SKM-1 (cell line): ENCODE results near the gene RFX7.

Experiments used
- DNase-seq: peaks from one replicate; lab custom pipeline; 2025; ENCODE audit not compliant: unreplicated experiment; lab: John Stamatoyannopoulos, UW

The RFX7 gene

DNA sequence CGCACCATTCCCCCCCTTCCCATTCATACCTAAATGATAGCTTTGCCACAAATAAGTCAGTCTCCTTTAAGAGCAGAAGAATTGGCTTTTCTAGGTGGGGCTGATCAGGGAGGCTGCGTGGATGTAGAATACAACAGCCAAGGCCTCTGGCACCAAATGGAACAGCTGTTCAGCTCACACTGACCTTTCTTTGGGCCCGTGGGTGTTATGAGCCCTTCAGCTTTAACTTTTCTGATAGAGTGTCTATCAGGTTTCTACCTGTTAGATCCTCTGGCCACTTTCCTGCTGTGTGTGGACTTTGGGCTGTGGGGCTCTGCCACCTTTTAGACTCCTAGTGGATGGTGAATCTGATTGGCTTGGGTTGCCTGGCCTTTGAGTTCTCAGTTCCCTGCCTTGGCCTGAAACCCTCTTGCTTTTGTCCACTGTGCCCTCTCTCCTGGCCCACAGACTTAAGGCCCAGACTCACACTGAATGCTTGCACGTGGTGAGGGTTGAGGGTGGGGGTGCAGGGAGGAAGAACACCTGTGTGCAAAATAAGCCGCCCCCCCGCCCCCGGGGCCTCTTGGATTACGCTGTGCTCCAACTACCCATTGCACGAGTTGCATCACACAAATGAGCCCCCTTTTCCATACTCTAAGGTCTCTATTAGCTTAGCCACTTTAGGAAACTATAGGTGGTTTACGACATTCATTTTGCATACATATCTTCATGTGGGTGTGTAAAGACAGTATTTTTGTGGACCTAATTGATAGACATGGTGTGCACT is 1.3 kb upstream of the RFX7 start:
- DNase-seq = no peak

DNA sequence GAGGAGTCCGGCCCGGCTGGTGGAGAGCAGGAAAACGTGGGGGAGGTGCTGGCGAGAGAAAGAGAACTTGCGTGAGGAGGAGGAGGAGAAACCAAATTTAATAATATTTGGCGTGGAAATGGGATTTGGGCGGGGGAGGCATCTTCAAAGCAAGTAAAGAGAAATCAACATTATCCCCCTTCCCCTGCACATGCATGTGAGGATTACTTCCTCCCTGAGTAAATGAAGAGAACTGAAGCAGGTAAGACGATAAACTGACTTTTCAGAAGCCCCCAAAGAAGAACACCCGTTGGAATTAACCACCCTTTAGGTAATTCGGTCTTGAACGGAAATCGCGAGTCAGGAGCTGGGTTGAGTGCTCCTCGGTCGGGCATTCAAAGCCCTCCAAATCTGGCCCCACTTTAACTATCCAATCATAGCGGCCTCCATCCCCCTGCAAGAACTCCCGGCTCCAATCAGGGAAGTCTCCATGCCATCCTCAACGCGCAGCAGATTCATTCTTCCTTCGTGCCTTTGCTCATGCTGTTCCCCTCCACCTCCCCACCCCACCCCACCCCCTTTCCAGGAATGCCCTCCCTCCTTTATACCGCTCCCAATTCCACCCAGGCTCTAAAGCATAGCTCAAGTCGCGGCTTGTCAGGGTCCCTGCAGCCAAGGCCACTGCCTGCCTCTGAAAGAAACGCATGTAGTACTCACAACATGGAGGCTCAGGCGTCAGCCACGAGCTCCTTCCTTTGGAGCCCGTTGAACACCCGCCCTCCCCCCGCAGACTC is 545 bp upstream of the RFX7 start:
- DNase-seq = no peak

DNA sequence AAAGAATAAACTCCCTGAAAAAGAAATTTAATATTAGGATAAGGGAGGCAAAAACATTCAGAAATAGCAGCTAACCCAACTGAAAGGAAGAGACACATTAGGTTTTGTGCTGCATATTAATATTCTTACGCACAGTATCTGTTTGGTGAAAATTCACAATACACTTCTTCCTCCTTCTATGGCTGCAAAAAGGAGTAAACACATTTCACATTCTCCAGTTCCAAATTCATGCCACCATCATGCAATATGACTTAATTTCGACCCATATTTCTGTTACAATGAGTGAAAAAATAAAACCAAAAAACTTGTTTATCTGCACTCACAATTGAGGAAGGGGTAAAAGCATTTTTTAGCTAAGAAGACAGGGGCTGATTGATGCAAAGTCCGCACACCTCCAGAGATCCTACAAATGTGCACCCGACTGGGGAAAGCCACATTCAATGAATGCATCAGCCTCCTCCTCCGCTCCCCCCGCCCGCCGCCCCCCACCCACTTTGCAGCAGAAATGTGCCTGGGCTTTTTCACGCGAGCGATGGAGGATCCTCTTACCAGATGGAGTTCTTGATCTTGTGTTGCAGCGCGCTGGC is 1.0 kb downstream of the RFX7 start:
- no peak for DNase-seq

DNA sequence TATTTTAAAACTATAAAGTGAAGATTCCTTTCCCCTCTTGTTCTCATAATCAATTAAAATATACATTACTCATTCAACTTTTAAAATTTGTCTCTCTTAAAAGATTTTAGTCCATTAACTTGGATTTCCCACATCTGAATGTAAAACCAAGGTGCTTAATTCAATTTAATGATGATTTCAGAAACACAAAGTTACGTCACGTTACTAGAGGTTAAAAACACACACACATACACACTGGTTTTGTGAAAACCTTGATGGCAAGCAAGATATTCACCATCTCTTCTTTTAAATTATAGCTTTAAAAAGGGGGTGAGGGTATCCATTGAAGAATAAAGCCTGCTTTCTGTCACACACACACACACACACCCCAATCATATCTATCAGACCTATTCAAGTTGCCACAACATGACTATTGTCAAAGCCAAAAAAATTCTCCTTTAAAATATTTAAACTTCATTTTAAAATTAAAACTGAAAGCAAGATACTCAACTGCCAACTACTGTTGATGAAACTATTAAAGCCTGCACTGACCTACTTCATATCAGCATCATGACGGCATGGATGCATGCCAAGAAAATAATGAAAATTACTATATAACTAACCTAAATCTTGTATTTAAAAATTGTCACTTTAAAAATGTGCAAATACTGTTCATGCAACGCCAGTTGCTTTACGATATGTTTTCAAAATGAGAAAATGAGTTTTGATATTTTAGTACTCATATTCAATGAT is 2.1 kb downstream of the RFX7 start:
- no peak for DNase-seq

DNA sequence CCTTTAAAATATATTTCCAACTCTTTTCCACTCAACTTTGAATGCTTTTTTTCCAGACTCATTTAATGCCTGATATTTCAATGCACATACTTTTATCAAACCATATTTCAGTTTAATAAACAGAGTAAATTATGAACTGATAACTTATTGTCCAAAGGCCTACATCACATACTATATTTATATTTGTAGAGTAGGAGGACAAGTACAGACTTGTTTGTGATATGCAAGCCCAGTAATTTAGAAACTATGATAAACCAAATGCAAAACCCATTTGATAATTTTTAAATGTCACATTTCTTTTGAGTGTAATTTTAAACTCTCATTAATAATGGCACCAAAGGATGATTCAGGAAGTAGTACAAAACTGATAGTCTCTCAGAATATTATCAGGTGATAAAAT is 3.3 kb downstream of the RFX7 start:
- DNase-seq = no peak

DNA sequence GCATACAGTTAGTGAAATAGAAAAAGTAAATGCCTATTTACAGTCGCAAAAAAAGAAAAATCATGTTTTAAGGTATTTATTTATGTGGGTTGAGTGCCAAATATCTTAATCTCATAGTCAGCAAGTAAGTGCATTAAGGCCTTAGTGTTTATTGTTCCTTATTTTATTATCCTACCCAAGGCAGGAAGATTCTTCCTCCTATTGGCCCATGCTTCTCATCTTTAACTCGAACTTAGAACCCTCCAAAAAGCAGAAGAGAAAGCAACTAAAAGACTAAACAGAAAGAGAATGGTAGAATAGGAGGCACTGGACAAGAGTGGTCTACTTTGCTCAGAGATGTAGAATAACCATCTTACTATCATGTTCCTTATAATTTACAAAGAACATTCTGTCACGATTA is 7.5 kb downstream of the RFX7 start:
- no peak for DNase-seq

DNA sequence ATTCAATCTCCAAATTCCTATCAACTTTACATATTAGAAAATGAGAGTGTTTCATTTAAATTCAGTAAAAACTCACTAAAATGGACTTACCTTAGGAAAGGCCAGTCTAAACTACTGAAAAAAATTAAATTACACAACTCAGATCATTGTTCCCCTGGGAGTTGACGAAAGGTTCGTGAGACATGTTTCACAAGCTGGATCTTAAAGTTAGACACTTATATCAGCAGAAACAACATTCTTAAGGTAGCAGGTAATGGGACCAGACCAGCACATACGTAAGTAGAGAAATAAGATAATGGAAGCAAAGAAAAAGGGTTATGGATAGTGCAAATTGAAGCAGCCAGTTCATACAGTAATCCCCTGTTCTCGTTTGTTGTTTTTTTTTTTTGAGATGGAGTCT is 8.9 kb downstream of the RFX7 start:
- no peak for DNase-seq

DNA sequence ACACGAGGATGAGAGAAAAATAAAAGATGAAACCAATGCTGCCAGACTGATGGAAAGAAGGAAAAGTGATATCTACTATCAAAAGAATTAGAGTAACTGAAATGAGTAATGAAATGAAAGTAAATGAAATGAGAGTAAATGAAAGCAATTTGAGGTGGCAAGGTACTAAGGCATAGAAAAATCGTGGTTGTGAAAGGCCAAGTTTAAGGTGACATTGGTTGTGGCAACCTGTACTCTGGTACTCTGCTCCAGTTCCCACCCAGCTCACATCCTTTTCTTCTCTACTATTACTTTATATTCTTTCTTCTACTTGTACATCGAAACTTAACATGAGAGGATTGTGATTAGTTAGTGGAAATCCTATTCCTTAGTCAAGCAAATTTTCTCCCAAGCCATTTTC is 10.1 kb downstream of the RFX7 start:
- no peak for DNase-seq

DNA sequence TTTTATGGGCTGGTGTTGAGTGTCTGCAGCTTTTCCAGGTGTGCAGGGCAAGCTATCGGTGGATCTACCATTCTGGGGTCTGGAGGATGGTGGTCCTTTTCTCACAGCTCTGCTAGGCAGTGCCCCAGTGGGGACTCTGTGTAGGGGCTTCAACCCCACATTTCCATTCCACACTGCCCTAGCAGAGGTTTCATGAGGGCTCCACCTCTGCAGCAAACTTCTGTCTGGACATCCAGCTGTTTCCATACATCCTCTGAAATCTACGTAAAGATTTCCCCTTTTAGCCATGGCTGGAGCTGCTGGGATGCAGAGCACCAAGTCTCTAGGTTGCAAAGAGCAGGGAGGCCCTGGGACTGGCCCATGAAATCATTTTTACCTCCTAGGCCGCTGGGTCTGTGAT is 11.6 kb downstream of the RFX7 start:
- DNase-seq = no peak

DNA sequence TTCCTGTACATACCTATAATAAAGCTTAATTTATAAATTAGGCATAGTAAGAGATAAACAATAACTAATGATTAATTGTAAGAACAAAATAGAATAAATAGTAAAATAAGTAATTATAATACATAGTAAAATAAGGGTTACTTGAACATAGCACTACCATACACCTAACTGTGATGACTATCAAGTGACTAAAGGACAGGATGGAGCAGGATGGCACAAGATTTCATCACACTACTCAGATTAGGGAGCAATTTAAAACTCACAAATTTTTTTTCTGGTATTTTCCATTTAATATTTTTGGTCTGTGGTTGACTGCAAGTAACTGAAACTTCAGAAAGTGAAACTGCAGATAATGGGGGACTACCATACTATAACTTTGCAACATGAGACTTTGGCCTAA is 14.8 kb downstream of the RFX7 start:
- DNase-seq = no peak

DNA sequence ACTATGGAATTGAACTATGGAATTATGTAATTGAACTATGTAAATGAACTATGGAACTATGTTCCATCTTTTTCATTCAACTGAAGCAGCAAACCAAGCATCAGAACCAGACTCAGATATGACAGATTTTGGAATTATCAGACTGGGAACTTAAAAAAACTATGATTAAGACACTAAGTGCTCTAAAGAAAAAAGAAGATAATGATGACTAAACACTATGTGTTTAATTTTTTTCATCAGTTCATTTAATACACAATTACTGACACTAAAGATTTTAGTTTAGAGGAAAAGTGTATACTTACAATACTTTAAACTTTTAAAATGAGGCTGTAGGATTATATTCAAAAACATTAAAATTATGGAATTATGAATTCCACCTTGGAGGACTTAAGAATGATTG is 15.3 kb downstream of the RFX7 start:
- no peak for DNase-seq

DNA sequence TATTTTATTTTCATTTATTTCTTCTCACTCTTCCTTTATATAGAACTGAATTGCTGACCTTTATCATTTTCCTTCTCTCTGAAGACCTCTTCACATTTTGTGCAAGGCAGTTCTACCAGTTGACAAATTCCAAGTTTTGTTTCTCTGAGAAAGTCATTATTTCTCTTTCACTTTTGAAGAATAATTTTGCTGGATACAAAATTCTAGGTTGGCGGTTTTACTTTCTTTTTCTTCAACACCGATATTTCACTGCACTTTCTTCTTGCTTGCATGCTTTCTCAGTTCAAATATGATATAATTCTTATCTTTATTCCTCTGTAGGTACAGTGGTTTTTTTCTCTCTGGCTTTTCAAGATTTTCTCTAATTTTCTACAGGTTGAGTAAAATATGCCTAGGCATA is 15.9 kb downstream of the RFX7 start:
- no peak for DNase-seq

DNA sequence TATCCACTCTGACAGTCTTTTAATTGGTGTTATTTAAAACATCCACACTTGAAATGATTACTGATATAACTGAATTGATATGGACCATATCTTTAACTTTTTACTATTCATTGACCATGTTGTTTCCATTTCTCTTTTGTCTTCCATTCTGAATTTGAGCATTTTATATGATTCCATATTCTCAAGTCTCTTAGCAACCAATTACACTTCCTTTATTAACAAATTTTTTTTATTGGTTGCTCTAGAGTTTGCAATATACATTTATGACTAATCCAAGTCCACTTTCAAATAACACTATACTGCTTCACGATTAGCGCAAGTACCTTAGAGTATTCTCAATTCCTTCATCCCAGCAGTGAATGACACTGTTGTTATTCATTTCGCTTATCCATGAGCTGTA is 16.4 kb downstream of the RFX7 start:
- DNase-seq = no peak

DNA sequence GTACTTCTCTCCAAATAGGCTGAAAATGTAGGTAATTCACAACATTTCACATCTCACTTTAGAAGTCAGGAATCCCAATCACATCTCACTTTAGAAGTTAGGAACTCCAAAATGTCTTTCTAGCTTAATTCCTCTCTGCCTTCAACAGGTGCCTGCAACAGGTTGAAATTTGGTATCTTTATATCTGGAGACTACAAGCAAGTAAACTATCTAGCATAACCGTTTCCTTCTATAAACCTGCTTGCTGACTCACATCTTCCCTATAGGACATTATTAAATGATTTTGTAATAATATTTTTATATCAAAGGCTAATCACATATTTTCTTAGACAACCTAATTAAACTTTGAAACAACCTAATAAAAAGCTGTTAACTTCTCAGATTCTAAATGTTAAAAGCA is 18.2 kb downstream of the RFX7 start:
- DNase-seq = no peak

DNA sequence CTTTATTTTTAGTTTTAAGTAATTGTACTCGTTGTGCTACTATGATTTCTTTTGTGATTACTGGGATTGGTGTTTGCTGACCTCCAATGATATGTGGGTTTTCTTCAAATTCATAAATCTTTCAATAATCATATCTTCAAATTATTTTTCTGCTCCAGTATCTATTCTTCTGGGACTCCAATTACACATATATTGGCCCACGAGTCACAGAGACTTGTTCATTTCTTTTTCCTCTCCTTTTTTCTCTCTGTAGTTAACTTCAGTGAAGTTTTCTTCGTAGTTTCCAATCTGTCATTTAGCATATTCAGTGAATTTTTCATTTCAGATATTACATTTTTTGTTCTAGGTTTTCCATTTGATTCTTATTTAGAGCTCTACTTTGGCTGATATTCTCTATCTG is 21.4 kb downstream of the RFX7 start:
- DNase-seq = no peak

DNA sequence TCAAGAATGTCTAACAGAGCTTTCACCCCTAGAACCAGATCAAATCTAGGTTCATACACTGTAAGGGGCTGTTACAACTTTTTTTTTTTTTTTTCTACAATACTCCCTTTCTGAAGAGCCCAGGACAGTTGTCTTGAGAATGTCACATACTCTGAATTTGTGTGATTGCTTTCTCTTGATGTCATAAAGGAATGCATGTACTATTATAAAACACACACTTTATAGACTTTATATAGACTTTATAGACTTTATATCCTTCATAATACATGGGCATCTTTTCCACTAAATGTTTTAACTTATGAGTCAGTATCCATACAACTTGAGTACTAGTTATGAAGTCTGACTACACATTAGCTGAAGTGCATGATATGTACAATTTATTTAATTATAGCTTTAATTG is 26.3 kb downstream of the RFX7 start:
- no peak for DNase-seq

DNA sequence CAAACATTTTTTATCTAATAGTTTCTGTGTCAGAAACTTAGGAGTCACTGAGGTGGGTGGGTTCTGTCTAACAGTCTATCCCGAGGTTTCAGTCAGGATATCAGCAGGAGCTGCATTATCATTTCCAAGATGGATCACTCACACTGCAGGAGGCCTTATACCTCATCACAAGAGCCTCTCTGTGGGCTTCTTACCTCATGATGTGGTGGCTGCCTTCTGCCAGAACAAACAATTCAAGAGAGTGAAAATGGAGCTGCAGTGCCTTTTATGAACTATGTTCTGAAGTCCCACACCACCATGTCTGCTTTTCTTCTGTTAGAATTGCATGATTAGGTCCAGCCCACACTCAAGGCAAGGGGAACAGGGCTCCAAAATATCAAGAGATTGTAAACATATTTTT is 27.9 kb downstream of the RFX7 start:
- no peak for DNase-seq

DNA sequence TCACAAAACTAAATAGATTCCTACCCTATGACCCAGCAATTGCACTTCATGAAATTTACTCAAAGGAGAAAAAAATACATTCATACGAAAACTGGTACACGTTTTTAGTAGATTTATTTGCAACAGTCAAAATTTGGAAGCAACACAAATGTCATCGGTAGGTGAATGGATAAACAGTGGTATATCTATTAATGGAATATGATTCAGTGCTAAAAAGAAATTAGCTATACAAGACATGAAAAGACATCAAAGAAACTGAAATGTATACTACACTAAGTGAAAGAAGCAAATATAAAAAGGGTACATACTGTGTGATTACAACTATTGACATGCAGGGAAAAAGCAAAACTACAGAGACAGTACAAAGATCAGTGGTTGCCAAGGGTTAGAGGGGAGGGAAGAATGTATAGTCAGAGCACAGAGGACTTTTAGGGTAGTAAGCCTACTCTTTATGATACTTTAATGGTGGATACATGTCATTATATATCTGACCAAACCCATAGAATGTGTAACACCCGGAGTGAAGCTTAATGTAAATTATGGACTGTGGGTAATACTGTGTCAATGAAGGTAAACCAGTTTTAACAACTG is 31.6 kb downstream of the RFX7 start:
- no peak for DNase-seq

DNA sequence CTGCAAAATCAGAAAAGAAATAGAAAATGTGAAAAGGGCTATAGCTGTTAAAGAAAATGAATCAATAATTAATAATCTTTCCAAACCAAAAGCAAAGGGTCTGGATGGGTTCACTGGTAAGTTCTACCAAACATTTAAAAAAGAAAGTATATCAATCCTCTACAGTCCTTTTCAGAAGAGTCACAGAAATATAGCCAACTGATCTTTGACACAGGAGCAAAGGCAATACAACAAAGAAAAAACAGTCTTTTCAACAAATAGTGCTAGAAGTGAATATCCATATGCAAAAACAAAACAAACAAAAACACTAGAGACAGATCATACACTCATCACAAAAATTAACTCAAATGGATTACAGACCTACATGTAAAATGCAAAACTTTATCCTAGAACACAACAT is 32.6 kb downstream of the RFX7 start:
- no peak for DNase-seq

DNA sequence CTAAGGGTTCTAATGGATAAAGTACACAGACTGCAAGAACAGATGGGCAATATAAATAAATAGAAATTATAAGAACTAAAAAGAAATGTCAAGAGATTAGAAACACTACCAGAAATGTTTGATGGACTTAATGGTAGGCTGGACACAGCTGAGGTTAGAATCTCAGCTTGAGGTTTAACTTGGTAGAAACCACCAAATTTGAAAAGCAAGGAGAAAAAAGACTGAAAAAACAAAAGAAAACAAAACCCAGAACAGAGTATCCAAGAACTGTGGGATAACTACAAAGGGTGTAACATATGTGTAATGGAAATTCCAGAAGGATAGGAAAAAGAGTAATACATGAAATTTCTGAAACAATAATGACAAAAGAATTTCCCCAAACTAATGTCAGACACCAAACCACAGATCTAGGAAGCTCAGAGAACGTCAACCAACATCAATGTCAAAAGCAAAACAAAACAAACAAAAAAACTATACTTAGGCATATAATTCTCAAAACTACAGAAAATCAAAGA is 35.0 kb downstream of the RFX7 start:
- no peak for DNase-seq

DNA sequence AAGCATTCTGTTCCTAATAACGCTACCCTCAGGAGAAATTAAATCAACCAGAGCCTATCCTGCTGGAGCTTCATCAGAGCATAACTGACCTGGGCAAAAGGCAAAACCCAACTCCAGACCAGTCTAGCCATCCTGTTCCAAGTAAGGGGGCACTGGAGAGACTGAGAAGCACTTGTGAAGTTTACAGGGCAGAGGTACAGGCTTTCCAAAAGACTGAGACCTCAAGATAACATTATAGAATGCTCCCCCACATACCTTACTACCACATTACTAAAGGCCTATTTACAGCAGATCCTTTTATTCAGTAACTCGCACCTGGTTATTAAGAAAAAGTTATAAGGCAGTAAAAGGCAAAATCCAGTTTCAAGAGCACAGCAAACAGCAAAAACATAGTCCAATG is 35.5 kb downstream of the RFX7 start:
- no peak for DNase-seq
